K562 (cell line): ENCODE data around the gene CEBPB. TPM values are rescaled to one million over a fixed set of nuclear protein-coding genes. Genes with fewer than 3 reads are reported as not detected.

Experiments used
- ATAC-seq: fragments of 200-7000 bp; cut with Tn5 transposase; 3 replicates; pipeline ENCODE4 v1.9.1; 2020; ENCODE audit warnings: moderate library complexity
- BruUV-seq: library from RNA; stranded (reverse); fragments of 400-500 nt; replicated peaks from 2 replicates; lab custom pipeline; 2021; lab: Mats Ljungman, UMichigan
- CTCF ChIA-PET: fragments of 300-600 bp; formaldehyde crosslinking; extraction: SDS; loops from one replicate; lab custom pipeline; 2021; ENCODE audit warnings: low intra/inter-chr PET ratio; lab: Yijun Ruan, JAX
- POLR2A ChIA-PET: fragments of 300-600, 350-650 bp; sonication (Branson Sonifier 250); formaldehyde crosslinking; extraction: SDS; loops from one replicate; lab custom pipeline; 2021; ENCODE audit warnings: antibody characterized with exemption, inconsistent platforms; lab: Yijun Ruan, JAX
- DNase-seq, 4 experiments: peaks; one replicate each; pipeline versions ENCODE4 v3.0.0 to v3.0.0-alpha.2; 2011 to 2018; ENCODE audit warnings: low spot score in 3 of 4, mixed read lengths in 3 of 4; ENCODE audit errors: extremely low read depth in 1 of 4
- FAIRE-seq: peaks from 2 replicates; lab custom pipeline; 2011; peaks lifted over from hg19 to GRCh38; lab: Jason Lieb, UNC
- H2AFZ ChIP-seq: 2 replicates; pipeline ENCODE4 v1.6.0; 2011; ENCODE audit warnings: low read depth, low read length, control low read depth, inconsistent platforms
- H3K27ac ChIP-seq: fragments of 200-600 bp; 3 replicates; pipeline ENCODE4 v1.8.0; 2011; ENCODE audit warnings: low read depth, mild to moderate bottlenecking, control low read depth, inconsistent platforms, low read length, moderate library complexity, mixed read lengths; ENCODE audit errors: extremely low read depth
- H3K27me3 ChIP-seq, 2 experiments: fragments of 300-600 bp in 1 of 2; 2 replicates in 1 of 2; 3 replicates in 1 of 2; pipeline versions ENCODE4 v1.6.0 to v1.8.0; 2011; ENCODE audit warnings: inconsistent platforms in 2 of 2, low read length in 2 of 2, mild to moderate bottlenecking in 1 of 2, mixed read lengths in 1 of 2, moderate library complexity in 1 of 2; ENCODE audit not compliant: control insufficient read depth in 2 of 2, insufficient read depth in 2 of 2
- H3K36me3 ChIP-seq: fragments of 300-600 bp; 3 replicates; pipeline ENCODE4 v1.8.0; 2011; ENCODE audit warnings: mild to moderate bottlenecking, low read length, inconsistent platforms; ENCODE audit not compliant: control insufficient read depth, insufficient read depth
- H3K4me1 ChIP-seq, 2 experiments: fragments of 200-600 bp in 1 of 2; replicated peaks in 1 of 2; 2 replicates in 1 of 2; 3 replicates in 1 of 2; pipeline versions ENCODE4 v1.5.1 to v1.8.0; 2011; ENCODE audit warnings: inconsistent platforms in 2 of 2, low read length in 2 of 2, mild to moderate bottlenecking in 1 of 2, mixed read lengths in 1 of 2, moderate library complexity in 1 of 2; ENCODE audit not compliant: control insufficient read depth in 2 of 2, insufficient read depth in 2 of 2
- H3K4me2 ChIP-seq: 2 replicates; pipeline ENCODE4 v1.6.1; 2011; ENCODE audit warnings: low read length, control low read depth, inconsistent platforms, mixed read lengths; ENCODE audit not compliant: insufficient read depth
- H3K4me3 ChIP-seq: fragments of 200-600 bp; sonication (generic), shearing (Covaris generic); 2 replicates; pipeline ENCODE4 v1.5.1; 2016; ENCODE audit warnings: control low read depth, inconsistent platforms
- H3K79me2 ChIP-seq: fragments of 200-600 bp; 3 replicates; pipeline ENCODE4 v1.8.0; 2011; ENCODE audit warnings: low read length, inconsistent platforms; ENCODE audit not compliant: control insufficient read depth, insufficient read depth
- H3K9ac ChIP-seq, 2 experiments: 2 replicates each; pipeline versions ENCODE4 v1.6.0 to v1.6.1; 2011; ENCODE audit warnings: low read depth in 2 of 2, low read length in 2 of 2, control low read depth in 1 of 2, inconsistent platforms in 1 of 2, mild to moderate bottlenecking in 1 of 2, mixed read lengths in 1 of 2; ENCODE audit not compliant: insufficient read depth in 1 of 2
- H3K9me1 ChIP-seq: one replicate; pipeline ENCODE4 v1.6.0; 2011; ENCODE audit warnings: inconsistent platforms, mild to moderate bottlenecking, low read length, moderate library complexity; ENCODE audit not compliant: control insufficient read depth, insufficient read depth
- H3K9me3 ChIP-seq: replicated peaks from 2 replicates; pipeline ENCODE4 v1.5.1; 2011; ENCODE audit warnings: low read depth, low read length, inconsistent platforms; ENCODE audit not compliant: control insufficient read depth, insufficient read depth
- H4K20me1 ChIP-seq: replicated peaks from 2 replicates; pipeline ENCODE4 v1.6.1; 2011; ENCODE audit warnings: low read length, inconsistent platforms, mixed read lengths; ENCODE audit not compliant: control insufficient read depth, insufficient read depth
- ADNP ChIP-seq: fragments of 200-800 bp; sonication (Bioruptor generic); IDR thresholded peaks from 2 replicates; pipeline ENCODE4 v1.6.1; 2016; ENCODE audit warnings: missing genetic modification characterization, missing compliant biosample characterization
- CTCF ChIP-seq, 3 experiments: IDR thresholded peaks in 2 of 3; conservative IDR thresholded peaks in 1 of 3; 2 replicates each; pipeline ENCODE4 v1.5.1; 2011 to 2012; ENCODE audit warnings: low read length in 3 of 3, mild to moderate bottlenecking in 3 of 3, control low read depth in 2 of 3, improper control_type of control experiment in 1 of 3, inconsistent platforms in 1 of 3, low read depth in 1 of 3, mixed read lengths in 1 of 3, moderate library complexity in 1 of 3; ENCODE audit not compliant: insufficient read depth in 2 of 3
- CXXC5 ChIP-seq: fragments of 250-450 bp; sonication (Bioruptor Pico); IDR thresholded peaks from 2 replicates; pipeline ENCODE4 v1.8.0; 2022; ENCODE audit warnings: inconsistent platforms, mild to moderate bottlenecking, moderate library complexity
- EHMT2 ChIP-seq: fragments of 450-650 bp; IDR thresholded peaks from 2 replicates; pipeline ENCODE4 v1.6.1; 2018; ENCODE audit warnings: antibody characterized with exemption
- FOXP4 ChIP-seq: sonication (generic); formaldehyde crosslinking; IDR thresholded peaks from 2 replicates; pipeline ENCODE4 v1.8.0; 2022; ENCODE audit warnings: mild to moderate bottlenecking, missing genetic modification reagents, borderline replicate concordance
- GABPB2 ChIP-seq: fragments of 250-450 bp; sonication (Bioruptor Pico); conservative IDR thresholded peaks from 2 replicates; pipeline ENCODE4 v1.5.1; 2021; ENCODE audit warnings: mild to moderate bottlenecking
- MEF2A ChIP-seq: IDR thresholded peaks from 2 replicates; pipeline ENCODE4 v1.6.1; 2011; ENCODE audit warnings: low read depth, mild to moderate bottlenecking, low read length, moderate library complexity; ENCODE audit not compliant: control insufficient read depth
- RBM15 ChIP-seq: fragments of 200-400 bp; formaldehyde crosslinking; IDR thresholded peaks from 2 replicates; pipeline ENCODE4 v1.6.1; 2018; ENCODE audit warnings: mild to moderate bottlenecking, low read length, moderate library complexity; ENCODE audit not compliant: insufficient read depth
- SIRT6 ChIP-seq: IDR thresholded peaks from one replicate; pipeline ENCODE4 v1.6.1; 2012; ENCODE audit warnings: low read depth, mild to moderate bottlenecking, control low read depth, inconsistent platforms, low read length, moderate library complexity
- SRF ChIP-seq, 2 experiments: fragments of 250-450, 450-650 bp in 1 of 2; sonication (Bioruptor Pico) in 1 of 2; sonication (generic) in 1 of 2; formaldehyde crosslinking; IDR thresholded peaks; 2 replicates each; pipeline versions ENCODE4 v1.5.0 to v1.5.1; 2020 to 2022; ENCODE audit warnings: mild to moderate bottlenecking in 1 of 2, missing genetic modification reagents in 1 of 2
- TBP ChIP-seq: optimal IDR thresholded peaks from 2 replicates; pipeline ENCODE3; 2011; ENCODE audit warnings: low read depth, low read length, improper control_type of control experiment
- ZNF699 ChIP-seq: fragments of 250-450 bp; sonication (Bioruptor Pico); IDR thresholded peaks from 2 replicates; pipeline ENCODE4 v1.8.0; 2021; ENCODE audit warnings: mild to moderate bottlenecking, moderate library complexity; ENCODE audit not compliant: insufficient replicate concordance
- WGBS: fragments of 100-300 bp; shearing (Covaris generic); methylation state at CpG from one replicate; pipeline ENCODE4 v1.1.6; 2016; ENCODE audit warnings: low coverage, mixed read lengths; ENCODE audit not compliant: insufficient coverage; ENCODE audit errors: missing lambda C conversion rate; 5-methylcytosine and 5-hydroxymethylcytosine counted together
- in situ Hi-C: fragments of 300-500 bp; cut with MboI; formaldehyde crosslinking; loops from 4 replicates; pipeline ENCODE4 v1.15.0; 2018; ENCODE audit warnings: inconsistent platforms, mixed read lengths
- intact Hi-C: fragments of 100-400 bp; cut with micrococcal nuclease; formaldehyde crosslinking; loops from 2 replicates; pipeline ENCODE4 v1.14.2; 2022
- polyA plus RNA-seq, 8 experiments: library from polyadenylated mRNA; depleted of rRNA in 4 of 8; stranded (reverse) in 5 of 8; unstranded in 3 of 8; fragments of >200 nt; fragmentation: Nextera tagmentation in 2 of 8; fragmentation: Illumina TruSeq in 1 of 8; extraction: Ambion mirVana in 2 of 8; extraction: Trizol in 1 of 8; gene quantifications; 2 replicates each; pipeline versions ENCODE4 v1.2.1 to v1.2.3, GENCODE V29; 2011 to 2014; ENCODE audit warnings: inconsistent platforms in 1 of 8, missing spikeins in 1 of 8
- total RNA-seq, 7 experiments: library from RNA; depleted of rRNA in 6 of 7; stranded (reverse); fragments of >200 nt in 6 of 7; fragmentation: Illumina TruSeq in 2 of 7; extraction: Trizol in 2 of 7; gene quantifications; 2 replicates each; pipeline versions ENCODE4 v1.2.1 to v1.2.3, GENCODE V29; 2011 to 2021; ENCODE audit warnings: low replicate concordance in 1 of 7

CEBPB gene
- total and polyA plus RNA-seq, 9 of the 15 experiments (the other 6 are each of a cell fraction or from before 2014, with no cell fraction given), result 1.2 to 72.6 (median 7.8) TPM

GRCh38 chr20:50141811-50142561, 48.6 kb upstream of the CEBPB start:
- Histone ChIP-seq H3K27ac (no peak overlapping the region), H3K36me3 (peaks cover 68% of the 10 kb centered on the region), H4K20me1 (peaks cover 7% of the 10 kb centered on the region; the same call in 1 of the 2 replicates), H3K9ac (no peak overlapping the region; a peak in 1 of 4 replicates), H3K79me2 (peaks cover 49% of the 10 kb centered on the region), H2AFZ (no peak overlapping the region), H3K4me3 (no peak overlapping the region), H3K9me3 (no peaks in the 10 kb centered on the region), H3K4me1 (peaks cover 12 to 33% of the 10 kb centered on the region in 2 experiments), H3K9me1 (no peaks in the 10 kb centered on the region), H3K27me3 (no peaks in the 10 kb centered on the region), H3K4me2 (no peak overlapping the region)
- in situ Hi-C loops (no loop called here), intact Hi-C loops (no loop called here)
- CTCF ChIA-PET, result no interaction called here
- no peak for ATAC-seq
- no peak for FAIRE-seq
- no peak for DNase-seq
- POLR2A ChIA-PET, result interaction anchor here (0.7 to 2.3 kb wide), 3 partner anchors 8 to 15 kb away, joined by 3 to 9 read pairs (median 4); partner anchors contain the start of gene PEDS1
- WGBS, result 94% methylated on average over 12 of the region's 12 CpGs
- TF ChIP-seq MEF2A, result no peak
- no peak for TF ChIP-seq CXXC5
- TF ChIP-seq CTCF (IDR thresholded peaks at IDR 0.05 in 2 of 3, conservative IDR thresholded peaks at IDR 0.05 in 1 of 3; ENCODE audit: insufficient read depth in 2 of 3, low read depth in 1 of 3, low read length in 3 of 3), result no peak
- no peak for TF ChIP-seq SRF (CRISPR knock-in tag; IDR thresholded peaks at IDR 0.05)
- no peak for TF ChIP-seq ZNF699
- no peak for TF ChIP-seq ADNP (tag)
- TF ChIP-seq RBM15, result no peak
- TF ChIP-seq TBP, result no peak
- no peak for TF ChIP-seq FOXP4 (CRISPR knock-in tag)
- TF ChIP-seq GABPB2, result no peak
- TF ChIP-seq SIRT6, result no peak
- TF ChIP-seq EHMT2, result no peak
- BruUV-seq, result no TSS peak
